H4 (cell line): ENCODE data around the gene ZNF430. TPM values are rescaled to one million over a fixed set of nuclear protein-coding genes. Genes with fewer than 3 reads are reported as not detected.
"Not testable (repeated sequence)": the region's sequence is repeated elsewhere in the genome, so short reads cannot be mapped to it uniquely, and the experiment has no call there.

ENCODE experiments used
- DNase-seq: peaks from one replicate; pipeline ENCODE4 v3.0.0-alpha.2; 2015; ENCODE audit warnings: low spot score
- total RNA-seq: library from RNA; depleted of rRNA; stranded (reverse); fragments of >200 nt; shearing (Covaris generic); gene quantifications from 2 replicates; pipeline ENCODE4 v1.2.3, GENCODE V29; 2014; rRNA removed

Gene ZNF430
- 2.1 and 7.2 TPM in 2 replicates for total RNA-seq

- DNase-seq = peak; percentile 94
Observed at GRCh38 chr19:21020298-21021227, at the start of gene ZNF430. Gene ZNF430 (plus strand): TSS chr19:21020657. CDS start chr19:21020801, 144 bp downstream.

GRCh38 chr19:20992788-20993187, 27.7 kb upstream of the ZNF430 start:
- DNase-seq = not testable (repeated sequence)

GRCh38 chr19:20999731-21000352, 20.6 kb upstream of the ZNF430 start:
- peak; percentile 94 for DNase-seq

GRCh38 chr19:21021238-21021637, 781 bp downstream of the ZNF430 start:
- not testable (repeated sequence) for DNase-seq

GRCh38 chr19:21022996-21023395, 2.5 kb downstream of the ZNF430 start:
- DNase-seq = peak; percentile 9

GRCh38 chr19:21023901-21024300, 3.4 kb downstream of the ZNF430 start:
- DNase-seq = no peak

GRCh38 chr19:21028969-21029268, 8.5 kb downstream of the ZNF430 start:
- no peak for DNase-seq

GRCh38 chr19:21045028-21045427, 24.6 kb downstream of the ZNF430 start:
- no peak for DNase-seq

- DNase-seq = no peak
Observed at GRCh38 chr19:21046489-21046888, 26.0 kb downstream of the ZNF430 start.

- no peak for DNase-seq
Observed at GRCh38 chr19:21047716-21048115, 27.3 kb downstream of the ZNF430 start.

GRCh38 chr19:21052902-21053301, 32.4 kb downstream of the ZNF430 start:
- no peak for DNase-seq

GRCh38 chr19:21065336-21065735, 44.9 kb downstream of the ZNF430 start:
- no peak for DNase-seq

GRCh38 chr19:21082011-21082975, 61.8 kb downstream of the ZNF430 start, which contains the start of gene ZNF714:
Gene ZNF714 (plus strand): TSS chr19:21082203. CDS start chr19:21098269, 16,066 bp downstream.
- peak; percentile 72 for DNase-seq

- no peak for DNase-seq
Observed at GRCh38 chr19:21084343-21084742, 63.9 kb downstream of the ZNF430 start.

- no peak for DNase-seq
Observed at GRCh38 chr19:21087871-21088270, 67.4 kb downstream of the ZNF430 start.

- peak; percentile 7 for DNase-seq
Observed at GRCh38 chr19:21092109-21092508, 71.7 kb downstream of the ZNF430 start.

GRCh38 chr19:21094347-21095025, 74.0 kb downstream of the ZNF430 start:
- no peak for DNase-seq

- DNase-seq = no peak
Observed at GRCh38 chr19:21098291-21098690, 77.8 kb downstream of the ZNF430 start.

GRCh38 chr19:21101521-21102242, 81.2 kb downstream of the ZNF430 start:
- DNase-seq = no peak

- DNase-seq = no peak
Observed at GRCh38 chr19:21109116-21109515, 88.7 kb downstream of the ZNF430 start.
